Neural progenitor cell (in vitro differentiated cells): ENCODE data around the gene ZBTB12. TPM values are rescaled to one million over a fixed set of nuclear protein-coding genes. Genes with fewer than 3 reads are reported as not detected.

Source experiments
- DNase-seq: peaks from one replicate; pipeline ENCODE4 v3.0.0-alpha.2; 2016; ENCODE audit warnings: low spot score
- H2AFZ ChIP-seq: fragments of 200-600 bp; sonication (generic); replicated peaks from 2 replicates; pipeline ENCODE4 v1.6.1; 2016; ENCODE audit warnings: antibody characterized with exemption
- H3F3A ChIP-seq: fragments of 200-600 bp; sonication (generic); 2 replicates; pipeline ENCODE4 v1.6.1; 2016; ENCODE audit warnings: antibody characterized with exemption, low read depth
- H3K27ac ChIP-seq: fragments of 200-600 bp; sonication (generic); 2 replicates; pipeline ENCODE4 v1.5.1; 2016; ENCODE audit warnings: mild to moderate bottlenecking
- H3K27me3 ChIP-seq: fragments of 200-600 bp; sonication (generic); 2 replicates; pipeline ENCODE4 v1.6.1; 2016; ENCODE audit warnings: mild to moderate bottlenecking, moderate library complexity
- H3K36me3 ChIP-seq: fragments of 200-600 bp; sonication (generic); 2 replicates; pipeline ENCODE4 v1.5.1; 2016
- H3K4me1 ChIP-seq: fragments of 200-600 bp; sonication (generic); 2 replicates; pipeline ENCODE4 v1.6.1; 2016; ENCODE audit warnings: mixed run types
- H3K4me2 ChIP-seq: fragments of 200-600 bp; sonication (generic); 2 replicates; pipeline ENCODE4 v1.6.1; 2016
- H3K4me3 ChIP-seq: fragments of 200-600 bp; sonication (generic); 2 replicates; pipeline ENCODE4 v1.5.1; 2016
- H3K79me2 ChIP-seq: fragments of 200-600 bp; sonication (generic); 2 replicates; pipeline ENCODE4 v1.6.1; 2016; ENCODE audit warnings: low read depth
- H3K9ac ChIP-seq: fragments of 200-600 bp; sonication (generic); 2 replicates; pipeline ENCODE4 v1.6.1; 2016
- H3K9me3 ChIP-seq: fragments of 200-600 bp; sonication (generic); 2 replicates; pipeline ENCODE4 v1.5.1; 2016; ENCODE audit warnings: low read depth
- H4K20me1 ChIP-seq: fragments of 200-600 bp; sonication (generic); 2 replicates; pipeline ENCODE4 v1.6.1; 2016; ENCODE audit warnings: low read depth
- H3K27ac Mint-ChIP-seq: 3 replicates; pipeline ENCODE4 v1.8.0; 2021; ENCODE audit warnings: mixed read lengths
- H3K27me3 Mint-ChIP-seq: 2 replicates; pipeline ENCODE4 v1.8.0; 2022; ENCODE audit warnings: low read depth, mild to moderate bottlenecking, inconsistent platforms, moderate library complexity, mixed read lengths; ENCODE audit not compliant: insufficient read depth
- H3K36me3 Mint-ChIP-seq: 3 replicates; pipeline ENCODE4 v1.8.0; 2021; ENCODE audit warnings: mixed read lengths
- H3K4me1 Mint-ChIP-seq: 3 replicates; pipeline ENCODE4 v1.8.0; 2021; ENCODE audit warnings: mixed read lengths
- H3K4me3 Mint-ChIP-seq: 3 replicates; pipeline ENCODE4 v1.8.0; 2021; ENCODE audit warnings: mild to moderate bottlenecking, moderate library complexity, mixed read lengths
- H3K9me3 Mint-ChIP-seq: 3 replicates; pipeline ENCODE4 v1.8.0; 2020; ENCODE audit warnings: mixed read lengths
- EZH2 ChIP-seq: fragments of 200-600 bp; sonication (generic); IDR thresholded peaks from 2 replicates; pipeline ENCODE4 v1.6.1; 2017; ENCODE audit warnings: antibody characterized with exemption, mild to moderate bottlenecking, moderate library complexity
- EZH2phosphoT487 ChIP-seq: fragments of 200-600 bp; sonication (generic); IDR thresholded peaks from 2 replicates; pipeline ENCODE4 v1.6.1; 2017; ENCODE audit warnings: antibody characterized with exemption
- total RNA-seq: library from RNA; depleted of rRNA; stranded (reverse); fragments of >200 nt; gene quantifications from 2 replicates; pipeline ENCODE4 v1.2.3, GENCODE V29; 2015; ENCODE audit warnings: low replicate concordance
- TF ChIP-seq, protein P1 (sequence below): fragments of 200-600 bp; sonication (generic); IDR thresholded peaks from 2 replicates; pipeline ENCODE4 v1.5.1; 2017; ENCODE audit warnings: antibody characterized with exemption, mild to moderate bottlenecking

Gene ZBTB12
- total RNA-seq, 1 donor from 2014 or later, result 8.4 TPM

DNA sequence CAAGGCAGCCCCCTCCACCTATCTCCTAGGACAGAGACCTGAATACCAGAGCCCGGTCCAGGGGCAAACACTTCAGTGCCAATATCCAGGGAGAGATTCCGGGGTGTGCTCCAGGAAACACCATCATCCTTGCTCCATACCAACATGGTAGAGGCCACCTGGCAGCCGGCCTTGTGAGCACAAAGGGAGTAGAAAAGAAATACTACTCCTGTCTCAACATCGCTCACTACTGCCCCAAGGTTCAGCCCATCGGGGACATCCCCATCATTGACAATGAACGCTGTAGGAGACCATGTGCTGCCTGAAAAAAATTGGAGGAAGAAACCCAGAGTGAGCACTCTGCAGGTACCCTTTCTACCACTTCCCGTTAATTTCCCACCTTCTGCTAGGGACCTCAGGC, 40.7 kb downstream of the ZBTB12 start:
- H3K79me2 ChIP-seq, result peaks cover 6% of the 10 kb centered on the region
- no peak overlapping the region for H3K4me2 ChIP-seq
- no peak for TF ChIP-seq EZH2
- TF ChIP-seq, protein P1, sequence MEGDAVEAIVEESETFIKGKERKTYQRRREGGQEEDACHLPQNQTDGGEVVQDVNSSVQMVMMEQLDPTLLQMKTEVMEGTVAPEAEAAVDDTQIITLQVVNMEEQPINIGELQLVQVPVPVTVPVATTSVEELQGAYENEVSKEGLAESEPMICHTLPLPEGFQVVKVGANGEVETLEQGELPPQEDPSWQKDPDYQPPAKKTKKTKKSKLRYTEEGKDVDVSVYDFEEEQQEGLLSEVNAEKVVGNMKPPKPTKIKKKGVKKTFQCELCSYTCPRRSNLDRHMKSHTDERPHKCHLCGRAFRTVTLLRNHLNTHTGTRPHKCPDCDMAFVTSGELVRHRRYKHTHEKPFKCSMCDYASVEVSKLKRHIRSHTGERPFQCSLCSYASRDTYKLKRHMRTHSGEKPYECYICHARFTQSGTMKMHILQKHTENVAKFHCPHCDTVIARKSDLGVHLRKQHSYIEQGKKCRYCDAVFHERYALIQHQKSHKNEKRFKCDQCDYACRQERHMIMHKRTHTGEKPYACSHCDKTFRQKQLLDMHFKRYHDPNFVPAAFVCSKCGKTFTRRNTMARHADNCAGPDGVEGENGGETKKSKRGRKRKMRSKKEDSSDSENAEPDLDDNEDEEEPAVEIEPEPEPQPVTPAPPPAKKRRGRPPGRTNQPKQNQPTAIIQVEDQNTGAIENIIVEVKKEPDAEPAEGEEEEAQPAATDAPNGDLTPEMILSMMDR, result no peak
- TF ChIP-seq EZH2phosphoT487, result no peak
- H2AFZ ChIP-seq, result no peak overlapping the region
- no peaks in the 10 kb centered on the region for H4K20me1 ChIP-seq
- no peak overlapping the region for H3K27ac ChIP-seq
- Mint-ChIP-seq H3K9me3 (no peaks in the 10 kb centered on the region), H3K27ac (no peak overlapping the region), H3K27me3 (peaks cover 6% of the 10 kb centered on the region), H3K4me1 (peaks cover 32% of the 10 kb centered on the region), H3K4me3 (peak overlapping the region; percentile 98), H3K36me3 (peaks cover 4% of the 10 kb centered on the region)
- no peak overlapping the region for H3K9ac ChIP-seq
- DNase-seq, result no peak
- H3F3A ChIP-seq, result peaks cover 26% of the 10 kb centered on the region
- H3K36me3 ChIP-seq, result no peaks in the 10 kb centered on the region
- H3K9me3 ChIP-seq, result no peaks in the 10 kb centered on the region
- H3K27me3 ChIP-seq, result no peaks in the 10 kb centered on the region
- H3K4me1 ChIP-seq, result no peaks in the 10 kb centered on the region
- no peak overlapping the region for H3K4me3 ChIP-seq

- peaks cover 6% of the 10 kb centered on the region for H3K36me3 Mint-ChIP-seq
- peaks cover 3% of the 10 kb centered on the region for H3K27me3 Mint-ChIP-seq
- H3K9me3 Mint-ChIP-seq, result peaks cover 2% of the 10 kb centered on the region
Observed at GRCh38 chr6:31860349-31860748, 41.5 kb downstream of the ZBTB12 start.

DNA sequence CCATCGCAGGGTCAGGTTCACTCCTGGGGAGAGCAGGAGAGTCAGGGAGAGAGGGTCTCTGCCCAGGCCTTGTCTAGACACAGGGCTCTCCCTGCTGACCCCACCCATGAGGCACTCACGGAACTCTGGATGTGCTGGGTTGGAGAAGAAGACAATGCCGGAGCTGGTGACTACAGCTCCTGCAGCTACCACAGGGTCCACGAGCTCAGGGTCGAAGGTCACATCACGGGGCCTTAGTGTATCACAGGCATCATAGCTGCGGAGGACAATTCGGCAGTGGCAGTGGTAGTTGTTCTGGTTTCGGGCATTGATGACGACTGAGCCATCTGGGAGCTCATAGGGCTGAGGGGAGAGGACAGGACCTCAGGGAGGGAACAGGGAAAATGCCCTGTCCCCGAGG, 42.0 kb downstream of the ZBTB12 start:
- Histone ChIP-seq H3F3A (peaks cover 20% of the 10 kb centered on the region), H3K27me3 (no peaks in the 10 kb centered on the region), H4K20me1 (no peaks in the 10 kb centered on the region), H3K79me2 (peaks cover 6% of the 10 kb centered on the region), H2AFZ (no peak overlapping the region), H3K36me3 (no peaks in the 10 kb centered on the region), H3K4me2 (no peak overlapping the region), H3K27ac (no peak overlapping the region), H3K4me3 (no peak overlapping the region), H3K9ac (no peak overlapping the region), H3K4me1 (no peaks in the 10 kb centered on the region), H3K9me3 (no peaks in the 10 kb centered on the region)
- no peak for TF ChIP-seq EZH2
- TF ChIP-seq, protein P1, result no peak
- TF ChIP-seq EZH2phosphoT487, result no peak
- Mint-ChIP-seq H3K27me3 (peaks cover 3% of the 10 kb centered on the region), H3K4me3 (peak overlapping the region; percentile 30), H3K36me3 (peaks cover 8% of the 10 kb centered on the region), H3K9me3 (peaks cover 4% of the 10 kb centered on the region), H3K4me1 (peaks cover 21% of the 10 kb centered on the region), H3K27ac (no peak overlapping the region)
- DNase-seq, result no peak

More at GRCh38 chr6:31860349-31860748, 41.5 kb downstream of the ZBTB12 start:
- Histone ChIP-seq H2AFZ (no peak overlapping the region), H3K27me3 (no peaks in the 10 kb centered on the region), H3K9me3 (no peaks in the 10 kb centered on the region), H3K9ac (no peak overlapping the region), H3K4me1 (no peaks in the 10 kb centered on the region), H3K27ac (no peak overlapping the region), H3K79me2 (peaks cover 6% of the 10 kb centered on the region), H4K20me1 (no peaks in the 10 kb centered on the region), H3K4me3 (no peak overlapping the region), H3F3A (peaks cover 22% of the 10 kb centered on the region), H3K4me2 (no peak overlapping the region), H3K36me3 (no peaks in the 10 kb centered on the region)
- no peak for DNase-seq
- no peak overlapping the region for H3K27ac Mint-ChIP-seq
- TF ChIP-seq EZH2phosphoT487, result no peak
- TF ChIP-seq, protein P1, result no peak
- TF ChIP-seq EZH2, result no peak
- H3K4me3 Mint-ChIP-seq, result peak overlapping the region; percentile 30
- peaks cover 25% of the 10 kb centered on the region for H3K4me1 Mint-ChIP-seq
